HepG2 (cell line): Measurements from ENCODE around the gene RPUSD3. TPM values are rescaled to one million over a fixed set of nuclear protein-coding genes. Genes with fewer than 3 reads are reported as not detected.
A peak's percentile ranks its signal among the peaks of the same experiment; 100 is the strongest.

Source experiments
- ATAC-seq: fragments of 200-7000 bp; cut with Tn5 transposase; 3 replicates; pipeline ENCODE4 v1.9.1; 2020; ENCODE audit warnings: mild to moderate bottlenecking, moderate library complexity
- BruUV-seq: library from RNA; stranded (reverse); fragments of 400-500 nt; replicated peaks from 2 replicates; lab custom pipeline; 2021; lab: Mats Ljungman, UMichigan
- CTCF ChIA-PET: fragments of 300-600 bp; formaldehyde crosslinking; extraction: SDS; loops from one replicate; lab custom pipeline; 2021; ENCODE audit warnings: low total read pairs, inconsistent platforms, low intra/inter-chr PET ratio; lab: Yijun Ruan, JAX
- POLR2A ChIA-PET: fragments of 350-600 bp; sonication (Branson Sonifier 250); formaldehyde crosslinking; loops from one replicate; lab custom pipeline; 2020; ENCODE audit warnings: antibody characterized with exemption, inconsistent platforms; lab: Yijun Ruan, JAX
- DNase-seq: peaks from one replicate; pipeline ENCODE4 v3.0.0-alpha.2; 2015; ENCODE audit warnings: low spot score
- FAIRE-seq: peaks from 3 replicates; lab custom pipeline; 2011; peaks lifted over from hg19 to GRCh38; lab: Jason Lieb, UNC
- H2AFZ ChIP-seq: one replicate; pipeline ENCODE4 v1.6.1; 2011; ENCODE audit warnings: low read length, inconsistent platforms
- H3K27ac ChIP-seq: fragments of 300-600 bp; 3 replicates; pipeline ENCODE4 v1.8.0; 2011; ENCODE audit warnings: mixed run types, mild to moderate bottlenecking, mixed read lengths, low read length, inconsistent platforms; ENCODE audit not compliant: insufficient read depth; ENCODE audit errors: extremely low read length
- H3K27me3 ChIP-seq, 2 experiments: fragments of 200-600 bp in 1 of 2; 2 replicates in 1 of 2; 3 replicates in 1 of 2; pipeline versions ENCODE4 v1.6.0 to v1.8.0; 2011; ENCODE audit warnings: low read length in 2 of 2, mild to moderate bottlenecking in 2 of 2, moderate library complexity in 2 of 2, inconsistent platforms in 1 of 2; ENCODE audit not compliant: insufficient read depth in 2 of 2, control insufficient read depth in 1 of 2
- H3K36me3 ChIP-seq, 2 experiments: fragments of 200-600 bp in 1 of 2; replicated peaks in 1 of 2; 2 replicates in 1 of 2; 3 replicates in 1 of 2; pipeline versions ENCODE4 v1.5.1 to v1.8.0; 2011; ENCODE audit warnings: low read length in 2 of 2, inconsistent platforms in 1 of 2; ENCODE audit not compliant: insufficient read depth in 2 of 2, control insufficient read depth in 1 of 2
- H3K4me1 ChIP-seq: 2 replicates; pipeline ENCODE4 v1.5.1; 2012; ENCODE audit warnings: low read length, inconsistent platforms; ENCODE audit not compliant: insufficient read depth
- H3K4me2 ChIP-seq: 2 replicates; pipeline ENCODE4 v1.6.0; 2011; ENCODE audit warnings: low read depth, low read length, inconsistent platforms
- H3K4me3 ChIP-seq, 3 experiments: fragments of 200-600 bp in 1 of 3; sonication (generic), shearing (Covaris generic) in 1 of 3; replicated peaks in 1 of 3; 2 replicates each; pipeline ENCODE4 v1.5.1; 2011 to 2016; ENCODE audit warnings: low read length in 3 of 3, inconsistent platforms in 2 of 3, low read depth in 2 of 3, mild to moderate bottlenecking in 2 of 3, control low read depth in 1 of 3, mixed read lengths in 1 of 3; ENCODE audit not compliant: insufficient read depth in 1 of 3
- H3K79me2 ChIP-seq: one replicate; pipeline ENCODE4 v1.6.1; 2011; ENCODE audit warnings: low read length, inconsistent platforms; ENCODE audit not compliant: insufficient read depth
- H3K9ac ChIP-seq: 2 replicates; pipeline ENCODE4 v1.6.0; 2011; ENCODE audit warnings: mild to moderate bottlenecking, low read depth, low read length, inconsistent platforms; ENCODE audit not compliant: insufficient read depth
- H3K9me3 ChIP-seq: 2 replicates; pipeline ENCODE4 v1.5.1; 2012; ENCODE audit warnings: mild to moderate bottlenecking, low read length
- H4K20me1 ChIP-seq: 2 replicates; pipeline ENCODE4 v1.6.0; 2011; ENCODE audit warnings: inconsistent platforms, mild to moderate bottlenecking, low read length, moderate library complexity; ENCODE audit not compliant: insufficient read depth
- ATM ChIP-seq: fragments of 450-650 bp; IDR thresholded peaks from 2 replicates; pipeline ENCODE4 v1.7.1; 2017; ENCODE audit warnings: mild to moderate bottlenecking, borderline replicate concordance
- ESRRA ChIP-seq: sonication (generic); formaldehyde crosslinking; IDR thresholded peaks from 2 replicates; pipeline ENCODE4 v1.5.1; 2020; ENCODE audit warnings: mild to moderate bottlenecking, low read depth, missing genetic modification reagents
- KDM5B ChIP-seq: sonication (generic); formaldehyde crosslinking; IDR thresholded peaks from 2 replicates; pipeline ENCODE4 v1.4.0; 2020; ENCODE audit warnings: missing genetic modification reagents, mild to moderate bottlenecking, borderline replicate concordance
- NFYB ChIP-seq: sonication (generic); formaldehyde crosslinking; IDR thresholded peaks from 2 replicates; pipeline ENCODE4 v1.4.0; 2020; ENCODE audit warnings: missing genetic modification reagents
- SMC3 ChIP-seq: IDR thresholded peaks from 2 replicates; pipeline ENCODE4 v1.6.1; 2011; ENCODE audit warnings: low read length, improper control_type of control experiment
- STAG1 ChIP-seq: sonication (generic); formaldehyde crosslinking; IDR thresholded peaks from 2 replicates; pipeline ENCODE4 v1.4.0; 2020; ENCODE audit warnings: missing genetic modification reagents
- TP53 ChIP-seq: sonication (generic); formaldehyde crosslinking; conservative IDR thresholded peaks from 2 replicates; pipeline ENCODE4 v1.4.0; 2020; ENCODE audit warnings: missing genetic modification reagents
- ZBTB38 ChIP-seq: sonication (generic); formaldehyde crosslinking; IDR thresholded peaks from 2 replicates; pipeline ENCODE4 v1.5.1; 2020; ENCODE audit warnings: mild to moderate bottlenecking, missing genetic modification reagents
- ZNF251 ChIP-seq: sonication (generic); formaldehyde crosslinking; IDR thresholded peaks from 2 replicates; pipeline ENCODE4 v1.9.0; 2021; ENCODE audit warnings: mild to moderate bottlenecking, missing genetic modification reagents
- ZNF629 ChIP-seq: sonication (generic); formaldehyde crosslinking; conservative IDR thresholded peaks from 2 replicates; pipeline ENCODE4 v1.5.0; 2020; ENCODE audit warnings: missing genetic modification reagents
- ZNF687 ChIP-seq: sonication (generic); formaldehyde crosslinking; IDR thresholded peaks from 2 replicates; pipeline ENCODE4 v1.5.1; 2020; ENCODE audit warnings: mild to moderate bottlenecking, missing genetic modification reagents, moderate library complexity
- ZNF878 ChIP-seq: sonication (generic); formaldehyde crosslinking; IDR thresholded peaks from 2 replicates; pipeline ENCODE4 v1.8.1; 2023; ENCODE audit warnings: mild to moderate bottlenecking, missing genetic modification reagents, moderate library complexity
- WGBS: methylation state at CpG from one replicate; pipeline ENCODE4 v1.1.6; 2017; ENCODE audit warnings: low lambda C conversion rate; 5-methylcytosine and 5-hydroxymethylcytosine counted together
- in situ Hi-C: cut with HindIII; loops from 2 replicates; pipeline ENCODE4 v1.10.0; 2017; ENCODE audit warnings: low pct_unique_long_range_greater_than_20kb; ENCODE audit not compliant: extremely low pct_ligation_motif_present
- intact Hi-C: fragments of 100-400 bp; cut with micrococcal nuclease; formaldehyde crosslinking; loops from one replicate; pipeline ENCODE4 v1.10.0; 2022; ENCODE audit not compliant: unreplicated experiment
- polyA plus RNA-seq, 8 experiments: library from polyadenylated mRNA; depleted of rRNA in 3 of 8; stranded (reverse) in 7 of 8; unstranded in 1 of 8; fragments of >200 nt; fragmentation: Illumina TruSeq in 4 of 8; extraction: Trizol in 4 of 8; gene quantifications; 2 replicates each; pipeline versions ENCODE4 v1.2.1 to v1.2.3, GENCODE V29; 2011 to 2016; ENCODE audit warnings: low read depth in 4 of 8, missing spikeins in 1 of 8, mixed read lengths in 1 of 8; ENCODE audit not compliant: insufficient read depth in 1 of 8
- total RNA-seq, 5 experiments: library from RNA; depleted of rRNA; stranded (reverse); fragments of >200 nt; fragmentation: Illumina TruSeq; extraction: Trizol; gene quantifications; 2 replicates each; pipeline ENCODE4 v1.2.3, GENCODE V29; 2016; ENCODE audit warnings: low read depth in 1 of 5

The RPUSD3 gene
- total and polyA plus RNA-seq, 2 of the 13 experiments (the other 11 are each of a cell fraction or from before 2014, with no cell fraction given): 32.1 to 48.7 TPM

- peaks cover 10 to 11% of the 10 kb centered on the region in 2 experiments; a peak in 4 of 5 replicates for H3K36me3 ChIP-seq
- no peak overlapping the region for H3K4me2 ChIP-seq
- H3K9me3 ChIP-seq: no peaks in the 10 kb centered on the region
- TF ChIP-seq ESRRA (CRISPR knock-in tag) (no peak), ZNF629 (CRISPR knock-in tag) (peak; percentile 86), TP53 (CRISPR knock-in tag) (no peak), ZNF251 (CRISPR knock-in tag) (no peak)
- ATAC-seq (no peak), DNase-seq (no peak), FAIRE-seq (no peak)
- no peaks in the 10 kb centered on the region for H4K20me1 ChIP-seq
- no peaks in the 10 kb centered on the region for H3K79me2 ChIP-seq
- intact Hi-C loops (no loop called here), in situ Hi-C loops (no loop called here)
- no peak overlapping the region for H2AFZ ChIP-seq
- no peak overlapping the region for H3K9ac ChIP-seq
- no TSS peak for BruUV-seq
- H3K4me1 ChIP-seq: no peaks in the 10 kb centered on the region
- no peak overlapping the region for H3K4me3 ChIP-seq
- ChIA-PET CTCF (no interaction called here), POLR2A (no interaction called here)
- 99% methylated on average over 10 of the region's 17 CpGs for WGBS
- H3K27me3 ChIP-seq: no peaks in the 10 kb centered on the region
- no peak overlapping the region for H3K27ac ChIP-seq
Measured at GRCh38 chr3:9828801-9829755, 14.7 kb downstream of the RPUSD3 start.

GRCh38 chr3:9826815-9827573, 16.8 kb downstream of the RPUSD3 start:
- Histone ChIP-seq H3K9ac (no peak overlapping the region), H3K4me1 (no peaks in the 10 kb centered on the region), H3K4me2 (no peak overlapping the region), H3K27me3 (no peaks in the 10 kb centered on the region), H3K4me3 (no peak overlapping the region), H3K27ac (no peak overlapping the region), H2AFZ (no peak overlapping the region), H3K79me2 (no peaks in the 10 kb centered on the region), H4K20me1 (no peaks in the 10 kb centered on the region), H3K9me3 (no peaks in the 10 kb centered on the region), H3K36me3 (peaks cover 6% of the 10 kb centered on the region in 2 experiments; a peak in 3 of 5 replicates)
- DNase-seq: peak; percentile 29
- in situ Hi-C loops (no loop called here), intact Hi-C loops (no loop called here)
- peak; percentile 86 for ATAC-seq
- FAIRE-seq: peak; percentile 50
- ChIA-PET CTCF (no interaction called here), POLR2A (interaction anchor here (1.1 kb wide), 1 partner anchor 8 kb away, joined by 3 read pairs; no protein-coding TSS in a partner anchor)
- 93% methylated on average over 20 of the region's 20 CpGs for WGBS
- no TSS peak for BruUV-seq
- TF ChIP-seq ZNF687 (CRISPR knock-in tag) (peak; percentile 30), ATM (no peak), STAG1 (CRISPR knock-in tag) (peak; percentile 81), SMC3 (peak; percentile 12; the same call in 1 of the 2 replicates), KDM5B (CRISPR knock-in tag) (0 out of 2 replicates have a peak, but pooled peaks have one; percentile 43), ZNF878 (CRISPR knock-in tag) (no peak), NFYB (no peak), ZBTB38 (CRISPR knock-in tag) (peak; percentile 38; the same call in 1 of the 2 replicates)
